Stimulated activated CD8-positive, alpha-beta memory T cell treated with anti-CD3 and anti-CD28 coated beads, Interleukin-15, amount 100 ng/mL, for 1 hour (primary cell): ENCODE data around the gene CLCN7.
A peak's percentile ranks its signal among the peaks of the same experiment; 100 is the strongest.

Experiments
- DNase-seq: peaks from one replicate; pipeline ENCODE4 v3.0.0-alpha.2; 2020; ENCODE audit warnings: low read depth

The CLCN7 gene

GRCh38 chr16:1430759-1431496 lies 43.9 kb downstream of the CLCN7 start, which contains the start of gene PERCC1:
PERCC1 (plus strand) TSS chr16:1431078; CDS start chr16:1432594, 1,516 bp downstream.
- no peak for DNase-seq

- DNase-seq, result no peak
These were observed 44.5 kb downstream of the CLCN7 start for GRCh38 chr16:1430214-1430758.

- DNase-seq, result no peak
These were observed 45.2 kb downstream of the CLCN7 start for GRCh38 chr16:1429631-1430030.

- no peak for DNase-seq
These were observed 45.8 kb downstream of the CLCN7 start for GRCh38 chr16:1429012-1429411.

- no peak for DNase-seq
These were observed 46.3 kb downstream of the CLCN7 start for GRCh38 chr16:1428511-1428910.

- DNase-seq, result no peak
These were observed 47.1 kb downstream of the CLCN7 start for GRCh38 chr16:1427473-1428461.

- DNase-seq, result no peak
These were observed 47.9 kb downstream of the CLCN7 start for GRCh38 chr16:1426734-1427471.

- DNase-seq, result no peak
These were observed 49.0 kb downstream of the CLCN7 start for GRCh38 chr16:1425616-1426370.

GRCh38 chr16:1424028-1424427 lies 50.8 kb downstream of the CLCN7 start:
- DNase-seq, result no peak

- no peak for DNase-seq
These were observed 52.8 kb downstream of the CLCN7 start for GRCh38 chr16:1422076-1422475.

- no peak for DNase-seq
These were observed 54.7 kb downstream of the CLCN7 start for GRCh38 chr16:1420111-1420539.

GRCh38 chr16:1416521-1416941 lies 58.3 kb downstream of the CLCN7 start:
- no peak for DNase-seq

- peak; percentile 61 for DNase-seq
These were observed 60.1 kb downstream of the CLCN7 start, which contains the start of gene UNKL for GRCh38 chr16:1414532-1415260. UNKL (minus strand) TSS chr16:1414704; CDS start chr16:1414691, 13 bp downstream.

- DNase-seq, result peak; percentile 43
These were observed 60.9 kb downstream of the CLCN7 start for GRCh38 chr16:1413684-1414531.

GRCh38 chr16:1412847-1413246 lies 62.0 kb downstream of the CLCN7 start:
- no peak for DNase-seq

- peak; percentile 94 for DNase-seq
These were observed 66.5 kb downstream of the CLCN7 start for GRCh38 chr16:1408171-1408837.

GRCh38 chr16:1407753-1408152 lies 67.1 kb downstream of the CLCN7 start:
- no peak for DNase-seq

- no peak for DNase-seq
These were observed 71.1 kb downstream of the CLCN7 start for GRCh38 chr16:1403733-1404132.

GRCh38 chr16:1403036-1403435 lies 71.8 kb downstream of the CLCN7 start:
- no peak for DNase-seq
